ENCODE results near the gene SUCLG2. TPM values are rescaled to one million over a fixed set of nuclear protein-coding genes. Genes with fewer than 3 reads are reported as not detected.

The SUCLG2 gene
- total and polyA plus RNA-seq, 9 of the 15 experiments (the other 6 are each of a cell fraction or from before 2014, with no cell fraction given): 10.1 to 41.4 (median 29.0) TPM

DNA sequence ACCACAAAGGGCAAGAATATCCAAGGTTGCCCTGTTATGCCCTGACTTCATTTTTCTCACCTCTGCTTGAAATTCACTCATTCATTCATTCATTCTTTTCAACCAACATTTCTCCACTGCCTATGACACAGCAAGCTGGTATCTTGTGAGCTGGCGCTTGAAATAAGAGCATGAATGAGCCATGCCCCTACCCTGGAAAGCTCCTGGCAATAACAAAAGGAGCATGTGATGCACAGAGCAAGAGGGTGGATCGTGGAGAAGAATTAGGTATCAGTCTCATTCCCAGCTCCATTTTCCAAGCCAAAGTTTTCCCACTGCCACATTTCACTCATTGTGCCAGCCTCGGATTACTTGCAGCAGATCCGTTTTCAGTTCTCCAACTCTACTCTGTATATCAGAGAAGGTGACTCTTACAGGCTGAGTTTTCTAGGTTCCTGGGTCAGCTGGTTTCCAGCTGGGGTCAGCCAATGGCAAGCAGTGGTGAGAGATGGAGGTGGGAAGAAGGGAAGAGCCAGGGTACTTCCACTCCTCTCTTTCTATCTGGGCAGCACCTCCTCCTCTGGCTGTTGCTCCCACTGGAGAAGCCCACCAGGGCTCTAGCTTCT, 144.8 kb downstream of the SUCLG2 start:
- no peak for ATAC-seq
- H3K4me3 ChIP-seq: no peak overlapping the region
- no peaks in the 10 kb centered on the region for H4K20me1 ChIP-seq (replicated peaks; ENCODE audit: control insufficient read depth, insufficient read depth, low read length)
- H3K36me3 ChIP-seq (ENCODE audit: control insufficient read depth, insufficient read depth, low read length): peaks cover 8% of the 10 kb centered on the region; the same call in 2 of the 3 replicates
- no peaks in the 10 kb centered on the region for H3K79me2 ChIP-seq (ENCODE audit: control insufficient read depth, insufficient read depth, low read length)
- H3K27ac ChIP-seq (ENCODE audit: extremely low read depth, low read depth, low read length): no peak overlapping the region
- H3K9ac ChIP-seq (ENCODE audit: insufficient read depth in 1 of 2, low read depth in 2 of 2, low read length in 2 of 2): no peak overlapping the region
- no peaks in the 10 kb centered on the region for H3K27me3 ChIP-seq (ENCODE audit: control insufficient read depth in 2 of 2, insufficient read depth in 2 of 2, low read length in 2 of 2)
- no peak for FAIRE-seq
- H2AFZ ChIP-seq (ENCODE audit: low read depth, low read length): no peak overlapping the region
- 79% methylated on average over 4 of the region's 4 CpGs for WGBS (ENCODE audit: insufficient coverage, low coverage, missing lambda C conversion rate)
- no TSS peak for BruUV-seq (replicated peaks)
- in situ Hi-C loops (cut with MboI): no loop called here
- ChIA-PET CTCF (ENCODE audit: low intra/inter-chr PET ratio) (no interaction called here), POLR2A (interaction anchor here (1.1 kb wide), 1 partner anchor 8 kb away, joined by 5 read pairs; no protein-coding TSS in a partner anchor)
- no peak for DNase-seq (ENCODE audit: extremely low read depth in 1 of 4, low spot score in 3 of 4)
- H3K9me3 ChIP-seq (replicated peaks; ENCODE audit: control insufficient read depth, insufficient read depth, low read depth, low read length): no peaks in the 10 kb centered on the region
- intact Hi-C loops (cut with micrococcal nuclease): no loop called here
- H3K9me1 ChIP-seq (ENCODE audit: control insufficient read depth, insufficient read depth, low read length): no peaks in the 10 kb centered on the region
- no peak overlapping the region for H3K4me2 ChIP-seq (ENCODE audit: insufficient read depth, low read length)
- no peak for TF ChIP-seq ATF7 (IDR thresholded peaks at IDR 0.05)
- TF ChIP-seq EGR1 (conservative IDR thresholded peaks at IDR 0.05): no peak
- TF ChIP-seq, protein P1, sequence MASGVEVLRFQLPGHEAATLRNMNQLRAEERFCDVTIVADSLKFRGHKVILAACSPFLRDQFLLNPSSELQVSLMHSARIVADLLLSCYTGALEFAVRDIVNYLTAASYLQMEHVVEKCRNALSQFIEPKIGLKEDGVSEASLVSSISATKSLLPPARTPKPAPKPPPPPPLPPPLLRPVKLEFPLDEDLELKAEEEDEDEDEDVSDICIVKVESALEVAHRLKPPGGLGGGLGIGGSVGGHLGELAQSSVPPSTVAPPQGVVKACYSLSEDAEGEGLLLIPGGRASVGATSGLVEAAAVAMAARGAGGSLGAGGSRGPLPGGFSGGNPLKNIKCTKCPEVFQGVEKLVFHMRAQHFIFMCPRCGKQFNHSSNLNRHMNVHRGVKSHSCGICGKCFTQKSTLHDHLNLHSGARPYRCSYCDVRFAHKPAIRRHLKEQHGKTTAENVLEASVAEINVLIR (CRISPR knock-in tag; IDR thresholded peaks at IDR 0.05): no peak
- TF ChIP-seq RHOXF2B (CRISPR knock-in tag; conservative IDR thresholded peaks at IDR 0.05): no peak
- no peak for TF ChIP-seq FOXO4 (CRISPR knock-in tag; IDR thresholded peaks at IDR 0.05)
- H3K4me1 ChIP-seq (replicated peaks in 1 of 2; ENCODE audit: control insufficient read depth in 2 of 2, insufficient read depth in 2 of 2, low read length in 2 of 2): no peaks in the 10 kb centered on the region

All from K562 (cell line).